NAMALWA (cell line): ENCODE measurements around the gene CDH13.
A peak's percentile ranks its signal among the peaks of the same experiment; 100 is the strongest.

Experiments
- DNase-seq: peaks from one replicate; pipeline ENCODE4 v3.0.0-alpha.2; 2015; ENCODE audit warnings: low spot score

CDH13 gene

DNA sequence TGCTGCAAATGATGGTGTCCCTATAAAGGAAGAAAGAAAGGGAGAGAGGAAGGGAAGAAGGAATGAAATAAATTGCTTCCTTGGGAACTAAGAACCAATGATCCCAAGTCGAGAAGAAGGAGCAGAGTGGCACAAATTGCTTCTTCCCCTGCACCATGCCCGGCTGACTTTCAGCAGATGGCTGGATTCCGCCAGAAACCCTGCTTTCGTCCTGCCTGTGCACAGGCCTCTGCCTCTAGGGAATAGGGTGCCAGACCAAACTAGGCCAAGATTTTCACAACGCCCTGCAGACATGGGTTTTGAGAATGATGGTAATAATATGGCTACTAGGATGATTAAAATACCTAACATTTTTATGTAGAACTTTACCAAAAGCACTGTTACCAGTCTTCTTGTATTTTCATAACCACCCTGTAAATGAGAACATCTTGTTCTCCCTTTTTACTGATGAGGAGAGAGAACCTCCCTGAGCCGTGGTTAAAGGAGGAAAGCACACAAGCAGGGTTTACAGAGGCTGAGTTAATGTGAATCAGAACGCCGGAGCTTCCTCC, 1058.9 kb downstream of the CDH13 start:
- DNase-seq, result no peak

GRCh38 chr16:83686726-83687125, 1060.0 kb downstream of the CDH13 start:
- DNase-seq, result no peak

DNA sequence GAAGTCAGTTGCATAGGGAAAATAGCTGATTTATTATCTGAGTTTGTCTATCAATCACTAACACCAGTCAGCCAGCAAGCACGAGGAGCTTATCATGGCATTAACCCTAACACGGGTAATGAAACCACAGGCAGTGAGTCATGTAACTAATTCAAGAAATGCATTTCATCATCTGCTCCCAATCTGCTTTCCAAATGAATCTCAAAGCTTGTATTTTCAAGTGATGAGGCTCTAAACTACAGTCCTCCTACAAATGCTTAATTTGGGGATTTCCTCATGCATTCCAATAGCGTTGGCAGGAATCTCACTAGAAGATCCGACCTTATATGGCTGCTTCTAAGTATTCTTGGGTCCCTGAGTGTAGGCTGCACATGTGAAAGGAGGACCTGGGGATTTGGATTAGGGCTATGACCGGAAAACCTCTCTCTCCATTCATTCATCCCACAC, 1062.6 kb downstream of the CDH13 start:
- DNase-seq, result no peak

GRCh38 chr16:83692224-83692623, 1065.5 kb downstream of the CDH13 start:
- no peak for DNase-seq

DNA sequence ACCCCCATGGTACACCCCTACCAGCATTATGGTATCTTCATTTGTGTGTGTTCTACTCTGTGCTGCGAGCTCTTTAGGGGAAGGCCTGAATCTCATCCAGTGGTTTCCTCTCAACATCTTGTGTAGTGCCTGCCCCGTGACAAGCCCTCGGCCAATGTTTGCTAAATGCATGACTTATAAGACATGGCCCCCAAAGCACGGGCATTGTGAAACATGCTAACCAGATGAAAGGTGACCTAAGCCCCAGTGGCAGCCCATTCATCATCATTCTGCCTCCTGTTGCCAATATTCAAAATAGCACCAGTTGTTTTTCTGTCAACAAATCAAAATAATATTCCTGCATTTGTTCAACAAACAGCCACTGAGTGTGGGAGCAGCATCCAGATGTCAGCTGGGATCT, 1072.2 kb downstream of the CDH13 start:
- DNase-seq, result no peak

DNA sequence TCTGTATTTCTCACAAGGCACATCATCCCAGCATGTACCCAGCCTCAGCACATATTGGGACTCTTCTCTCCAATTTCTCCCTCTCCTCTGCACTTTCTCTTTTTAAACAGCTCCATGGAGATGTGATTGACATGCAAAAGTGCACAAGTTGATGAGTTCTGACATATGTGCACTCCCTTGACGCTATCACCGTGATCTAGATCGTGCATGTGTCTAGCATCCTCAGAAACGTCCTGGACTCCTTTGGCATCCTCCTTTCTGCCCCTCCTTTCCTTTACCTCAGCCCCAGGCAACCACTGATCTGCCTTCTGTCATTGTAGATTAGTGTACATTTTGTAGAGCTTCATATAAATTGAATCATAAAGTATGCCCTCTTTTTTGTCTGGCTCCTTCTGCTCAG, 1073.0 kb downstream of the CDH13 start:
- no peak for DNase-seq

DNA sequence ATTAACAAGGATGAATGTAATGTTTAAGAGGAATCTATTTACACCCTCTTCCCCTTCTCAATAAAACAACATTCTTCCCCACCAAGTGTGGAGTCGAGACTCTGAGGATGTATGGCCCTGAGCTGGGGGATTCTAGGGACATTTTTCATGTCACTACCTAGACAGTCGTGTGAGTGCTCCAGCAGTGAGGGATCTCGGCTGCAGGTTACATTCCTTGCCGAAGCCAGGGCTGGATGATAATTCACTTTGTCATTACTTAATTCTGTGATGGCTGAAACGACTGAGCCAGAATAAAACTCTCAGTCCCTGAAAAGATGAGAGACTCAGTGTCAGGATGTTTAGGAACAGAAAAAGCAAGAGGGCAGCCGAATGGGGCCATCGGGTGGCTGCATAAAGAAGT, 1074.1 kb downstream of the CDH13 start:
- no peak for DNase-seq

- peak; percentile 20 for DNase-seq
These were observed 1074.7 kb downstream of the CDH13 start for GRCh38 chr16:83701494-83701893.

DNA sequence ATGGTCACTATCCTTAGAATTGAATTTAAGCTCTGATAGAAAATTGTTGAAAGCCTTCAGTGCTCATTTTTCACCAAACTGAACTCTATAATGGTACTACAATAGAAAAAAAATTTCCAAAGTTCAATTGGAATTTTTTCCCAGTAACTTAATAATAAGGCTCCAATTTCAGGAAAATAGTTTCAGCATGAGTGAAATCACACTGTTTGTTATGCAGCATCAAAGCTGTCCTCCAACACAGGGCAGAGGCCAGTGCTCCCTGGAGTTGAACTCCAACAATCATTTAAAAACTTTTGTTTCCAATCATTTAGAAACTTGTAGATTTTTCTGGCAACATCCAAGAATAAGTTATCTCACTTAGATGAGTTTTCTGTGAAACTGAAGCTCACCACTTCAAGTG, 1077.9 kb downstream of the CDH13 start:
- DNase-seq, result no peak

DNA sequence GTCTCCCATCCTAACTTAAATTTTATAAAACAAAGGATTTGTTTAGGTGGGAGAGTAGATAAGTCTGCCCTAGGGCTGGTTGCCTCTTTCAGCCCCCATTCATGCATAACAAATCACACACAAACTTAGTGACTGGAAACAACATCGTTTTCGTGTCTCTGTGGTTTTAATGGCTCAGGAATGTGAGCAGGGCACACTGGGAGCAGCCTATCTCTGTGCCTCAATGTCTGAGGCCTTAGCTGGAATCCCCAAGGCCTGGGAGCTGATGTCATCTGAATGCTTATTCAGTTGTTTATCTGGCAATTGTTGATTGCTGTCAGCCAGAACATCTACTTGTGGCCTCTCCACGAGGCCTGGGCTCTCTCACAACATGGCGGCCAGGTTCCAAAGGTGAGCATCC, 1079.1 kb downstream of the CDH13 start:
- DNase-seq, result no peak

DNA sequence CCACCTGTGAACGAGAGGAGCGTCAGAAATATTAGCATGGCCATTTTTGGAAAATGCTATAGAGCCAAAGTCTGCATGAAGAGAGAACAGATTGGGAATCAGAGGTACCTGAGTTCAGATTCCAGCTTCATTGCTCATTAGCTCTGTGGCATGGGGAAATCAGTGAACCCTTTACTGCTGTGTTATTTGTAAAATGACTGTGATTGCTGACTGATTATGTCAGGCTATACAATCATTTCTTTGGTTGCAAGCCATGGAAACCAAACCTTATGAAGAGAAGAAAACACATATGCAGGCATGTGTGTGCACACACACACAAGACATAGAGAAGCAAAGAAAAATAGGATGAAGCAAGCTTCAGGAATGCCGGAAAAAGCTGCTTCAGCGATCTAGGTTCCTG, 1079.6 kb downstream of the CDH13 start:
- DNase-seq, result no peak

- DNase-seq, result no peak
These were observed 1084.3 kb downstream of the CDH13 start for GRCh38 chr16:83711069-83711468.

- peak; percentile 77 for DNase-seq
These were observed 1086.8 kb downstream of the CDH13 start for GRCh38 chr16:83713597-83713996.

DNA sequence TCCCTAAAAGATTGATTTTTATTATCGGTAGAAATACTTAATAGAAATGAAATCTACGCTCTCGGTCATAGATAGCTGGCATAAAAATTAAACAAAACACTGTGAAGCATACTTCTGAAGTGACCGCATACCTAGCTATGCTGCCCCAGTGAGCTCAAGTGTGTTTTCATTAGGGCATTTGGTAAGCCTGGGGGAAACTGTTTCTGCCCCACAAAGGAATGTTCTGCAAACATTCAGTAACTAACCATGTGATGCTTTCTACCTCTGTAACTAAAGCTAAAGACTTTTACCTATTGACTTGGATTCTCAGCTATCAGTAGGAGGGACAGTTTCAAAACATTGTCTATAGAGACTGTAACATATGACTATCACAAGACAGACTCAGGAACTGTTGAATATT, 1087.5 kb downstream of the CDH13 start:
- no peak for DNase-seq

DNA sequence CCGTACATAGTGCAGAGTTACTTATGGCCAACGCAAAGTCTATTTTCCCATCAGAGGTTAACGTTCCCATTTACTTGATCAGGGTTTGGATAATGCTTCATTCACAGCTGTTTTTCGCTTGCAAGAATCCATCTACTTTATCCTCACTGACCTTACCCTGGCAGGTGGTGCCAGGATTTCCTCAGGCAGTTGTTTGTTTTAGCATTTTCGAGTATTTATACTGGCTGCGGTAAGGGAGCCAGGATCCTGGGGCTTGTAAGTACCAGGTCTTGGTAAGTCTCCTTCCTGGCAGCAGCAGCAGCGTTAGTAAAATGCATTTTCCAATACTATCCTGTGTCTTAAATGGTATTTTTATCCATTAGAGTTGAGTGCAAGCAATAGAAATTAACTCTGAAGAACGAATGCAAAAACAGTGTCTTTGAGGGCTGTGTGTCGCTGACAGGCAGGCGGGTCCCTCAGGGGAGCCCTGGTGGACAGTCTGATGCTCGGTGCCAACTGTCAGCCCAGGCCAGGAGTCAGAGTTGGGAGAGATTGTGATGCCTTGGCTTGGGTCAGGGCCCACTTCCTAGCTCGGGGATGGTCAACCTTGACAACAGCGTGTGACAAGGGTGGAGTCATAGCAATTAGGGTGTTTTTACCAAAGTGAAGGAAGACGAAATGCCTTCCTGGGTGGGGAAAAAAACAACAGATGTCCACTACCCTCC, 1088.6 kb downstream of the CDH13 start:
- DNase-seq, result no peak

DNA sequence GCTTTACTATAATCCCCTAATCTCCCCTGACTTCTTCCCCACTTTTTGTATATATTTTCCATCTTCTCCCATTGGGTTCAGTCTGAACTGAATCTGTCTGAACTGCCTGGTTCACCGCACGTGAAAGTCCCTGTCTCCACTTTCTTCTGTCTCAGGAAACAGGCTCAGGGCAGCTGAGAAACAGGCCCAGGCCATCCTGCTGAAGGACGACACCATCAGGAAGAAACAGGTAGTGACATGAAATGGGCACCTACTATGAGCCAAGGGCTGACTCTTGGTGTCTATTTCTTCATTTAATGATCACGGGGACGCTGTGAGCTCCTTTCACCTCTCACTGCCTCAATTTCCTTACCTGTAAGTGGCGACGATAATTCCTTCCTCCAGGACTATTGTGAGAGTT, 1090.5 kb downstream of the CDH13 start:
- DNase-seq, result peak; percentile 19

- no peak for DNase-seq
These were observed 1091.0 kb downstream of the CDH13 start for GRCh38 chr16:83717814-83718213.

DNA sequence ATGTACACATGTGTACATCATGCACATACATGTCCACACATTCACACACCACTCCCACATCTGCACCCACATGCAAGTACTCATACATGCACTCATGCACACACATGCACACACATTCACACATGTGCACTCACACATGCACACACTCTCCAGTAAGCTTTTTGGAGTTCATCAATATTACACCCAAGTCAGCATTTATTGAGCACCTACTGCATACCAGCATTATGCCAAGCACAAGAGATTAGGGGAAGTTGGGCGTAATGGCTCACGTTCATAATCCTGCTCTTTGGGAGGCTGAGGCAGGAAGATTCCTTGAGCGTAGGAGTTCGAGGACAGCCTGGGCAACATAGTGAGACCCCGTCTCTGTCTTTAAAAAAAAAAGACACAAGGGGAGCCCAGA, 1093.4 kb downstream of the CDH13 start:
- DNase-seq, result no peak

DNA sequence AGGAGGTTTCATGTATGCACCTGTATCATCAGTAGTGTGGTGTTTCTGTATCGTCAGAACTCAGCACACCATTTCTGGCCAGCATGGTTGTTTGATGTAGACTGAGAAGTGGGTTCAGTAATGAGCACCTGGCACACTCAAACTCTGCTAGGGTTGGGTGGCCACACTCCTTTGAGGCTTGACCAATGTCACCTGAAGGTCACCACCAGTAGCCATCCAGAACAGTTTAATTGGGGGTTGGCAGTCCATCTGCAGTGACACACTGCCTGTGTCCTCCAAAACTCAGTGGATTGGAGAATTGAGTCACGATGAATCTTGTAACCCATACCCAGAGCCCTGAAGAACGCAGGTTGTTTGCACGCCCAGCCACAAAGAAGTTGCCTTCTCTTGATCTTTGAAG, 1094.2 kb downstream of the CDH13 start:
- DNase-seq, result no peak

DNA sequence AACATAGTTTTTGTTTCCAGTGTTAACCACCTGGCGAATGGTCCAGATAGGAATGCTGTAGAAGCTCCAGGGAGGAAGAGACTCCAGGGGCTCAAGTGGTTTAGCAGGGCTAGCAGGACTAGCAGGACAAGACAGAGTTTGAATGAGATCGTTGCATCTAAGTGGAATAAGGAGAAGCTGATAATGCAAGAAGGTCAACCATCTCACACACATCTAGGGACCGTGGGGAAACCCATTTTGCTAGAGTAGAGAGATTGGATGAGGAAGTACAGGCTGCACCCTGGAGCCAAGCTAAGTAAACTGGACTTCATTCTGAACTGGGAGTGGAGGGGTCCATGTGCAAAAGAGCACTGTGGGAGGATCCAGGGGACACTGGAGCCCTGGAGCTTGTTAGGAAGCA, 1094.9 kb downstream of the CDH13 start:
- no peak for DNase-seq

DNA sequence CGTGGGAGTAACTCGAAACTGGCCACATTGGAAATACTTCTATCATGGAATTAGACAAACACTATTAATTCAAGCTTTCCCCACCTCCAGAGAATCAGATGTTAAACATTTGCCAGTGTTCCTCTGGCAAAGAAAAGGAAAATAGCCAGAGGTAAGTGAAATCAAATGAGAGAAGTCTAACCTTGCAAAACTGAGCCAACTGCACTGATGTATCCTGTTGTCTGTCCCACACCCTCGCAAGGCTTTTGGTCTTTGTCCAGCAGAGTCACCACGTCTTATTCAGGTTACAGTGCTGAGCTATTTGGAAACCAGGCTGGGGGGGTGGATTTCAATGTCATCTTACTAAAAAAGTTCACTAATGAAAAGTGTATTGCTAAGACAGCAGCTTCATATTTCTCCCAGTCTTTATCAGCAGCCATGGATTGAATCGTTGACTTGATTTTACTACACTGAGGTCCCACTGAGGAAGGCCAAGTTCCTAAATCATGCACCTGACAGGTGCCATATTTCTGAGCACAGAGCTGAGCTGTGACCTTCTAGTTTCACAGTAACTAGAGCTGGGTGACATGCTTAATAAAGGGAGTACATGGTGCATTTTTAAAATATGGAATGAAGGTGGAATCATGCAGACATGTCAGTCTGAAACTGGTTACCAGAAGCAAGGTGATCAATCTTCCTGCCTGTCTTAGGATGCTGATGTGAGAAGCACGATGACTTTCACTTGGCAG, 1095.9 kb downstream of the CDH13 start:
- DNase-seq, result no peak

DNA sequence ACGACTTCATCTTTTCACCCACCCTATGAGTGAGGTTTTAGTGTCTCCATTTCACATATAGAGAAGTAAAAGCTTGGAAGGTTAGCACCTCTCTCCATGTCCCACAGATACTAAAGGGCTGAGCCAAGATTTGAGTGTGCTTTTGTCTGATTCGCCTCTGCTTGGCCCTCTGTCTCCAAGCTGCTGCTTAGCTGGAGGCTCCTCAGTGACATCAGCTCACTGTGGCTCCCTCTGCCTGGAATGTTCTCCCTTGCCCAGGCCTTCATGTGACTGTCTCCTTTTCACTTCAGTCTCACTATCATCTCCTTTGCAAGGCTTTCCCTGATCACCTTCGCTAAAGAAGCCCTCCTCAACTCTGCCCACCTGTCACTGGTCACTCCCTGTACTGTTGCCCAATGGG, 1096.5 kb downstream of the CDH13 start:
- DNase-seq, result no peak

DNA sequence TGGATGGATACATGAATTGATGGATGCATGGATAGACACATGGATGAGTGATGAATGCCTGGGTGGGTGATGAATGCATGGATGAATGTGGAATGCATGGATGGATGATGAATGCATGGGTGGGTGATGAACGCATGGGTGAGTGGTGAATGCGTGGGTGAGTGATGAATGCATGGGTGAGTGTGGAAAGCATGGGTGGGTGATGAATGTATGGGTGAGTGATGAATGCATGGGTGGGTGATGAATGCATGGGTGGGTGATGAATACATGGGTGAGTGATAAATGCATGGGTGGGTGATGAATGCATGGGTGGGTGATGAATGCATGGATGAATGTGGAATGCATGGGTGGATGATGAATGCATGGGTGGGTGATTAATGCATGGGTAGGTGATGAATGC, 1097.1 kb downstream of the CDH13 start:
- DNase-seq, result no peak

- no peak for DNase-seq
These were observed 1097.8 kb downstream of the CDH13 start for GRCh38 chr16:83724585-83724984.
